Endodermal cell (in vitro differentiated cells): ENCODE data around the gene STK35. TPM values are rescaled to one million over a fixed set of nuclear protein-coding genes. Genes with fewer than 3 reads are reported as not detected.

Experiments
- DNase-seq: peaks from one replicate; pipeline ENCODE4 v3.0.0-alpha.2; 2017
- H3K27ac ChIP-seq: 2 replicates; pipeline ENCODE4 v1.5.1; 2013; ENCODE audit warnings: mild to moderate bottlenecking, low read depth, low read length, moderate library complexity
- H3K27me3 ChIP-seq: 2 replicates; pipeline ENCODE4 v1.6.1; 2013; ENCODE audit warnings: mild to moderate bottlenecking, low read length, moderate library complexity; ENCODE audit not compliant: insufficient read depth, control insufficient read depth, poor library complexity, severe bottlenecking
- H3K36me3 ChIP-seq: 2 replicates; pipeline ENCODE4 v1.7.0; 2013; ENCODE audit warnings: mild to moderate bottlenecking, low read length, moderate library complexity; ENCODE audit not compliant: control insufficient read depth, insufficient read depth
- H3K4me1 ChIP-seq: one replicate; pipeline ENCODE4 v1.7.0; 2013; ENCODE audit warnings: low read length; ENCODE audit not compliant: control insufficient read depth, insufficient read depth
- H3K4me3 ChIP-seq: 2 replicates; pipeline ENCODE4 v1.5.1; 2013; ENCODE audit warnings: mild to moderate bottlenecking, low read length, moderate library complexity
- H3K9ac ChIP-seq: 2 replicates; pipeline ENCODE4 v1.6.1; 2013; ENCODE audit warnings: mild to moderate bottlenecking, low read length, moderate library complexity; ENCODE audit not compliant: poor library complexity, severe bottlenecking; ENCODE audit errors: extremely low read depth
- H3K9me3 ChIP-seq: 2 replicates; pipeline ENCODE4 v1.6.1; 2013; ENCODE audit warnings: mild to moderate bottlenecking, low read length, moderate library complexity; ENCODE audit not compliant: control insufficient read depth
- H3K27ac Mint-ChIP-seq: 2 replicates; pipeline ENCODE4 v1.8.0; 2020; ENCODE audit warnings: mixed read lengths
- H3K27me3 Mint-ChIP-seq: 2 replicates; pipeline ENCODE4 v1.8.0; 2021; ENCODE audit warnings: mild to moderate bottlenecking, mixed read lengths; ENCODE audit not compliant: insufficient read depth
- H3K36me3 Mint-ChIP-seq: 2 replicates; pipeline ENCODE4 v1.8.0; 2020; ENCODE audit warnings: low read depth, mixed read lengths
- H3K4me1 Mint-ChIP-seq: 2 replicates; pipeline ENCODE4 v1.8.0; 2020; ENCODE audit warnings: mixed read lengths
- H3K4me3 Mint-ChIP-seq: 2 replicates; pipeline ENCODE4 v1.8.0; 2020; ENCODE audit warnings: mild to moderate bottlenecking, moderate library complexity, mixed read lengths
- H3K9me3 Mint-ChIP-seq: 2 replicates; pipeline ENCODE4 v1.8.0; 2020; ENCODE audit warnings: mild to moderate bottlenecking, mixed read lengths
- CTCF ChIP-seq: fragments of 200-600 bp; sonication (generic); conservative IDR thresholded peaks from 2 replicates; pipeline ENCODE4 v1.5.0; 2021; ENCODE audit warnings: antibody characterized with exemption, mild to moderate bottlenecking
- WGBS, 2 experiments: methylation state at CpG; one replicate each; pipeline versions ENCODE4 v1.1.5 to v1.1.7; 2013; ENCODE audit warnings: missing lambda C conversion rate in 2 of 2, mixed read lengths in 1 of 2; ENCODE audit not compliant: insufficient coverage in 1 of 2, insufficient read length in 1 of 2; 5-methylcytosine and 5-hydroxymethylcytosine counted together
- total RNA-seq, 2 donors: library from RNA; stranded (reverse); fragmentation: NEBNext Ultra II Directional in 1 of 2; extraction: Animal tissue kit (Norgen Biotek cat#: 25700) in 1 of 2; gene quantifications; 2 replicates in 1 of 2; 3 replicates in 1 of 2; pipeline ENCODE4 v1.2.1, GENCODE V29; 2021

STK35 gene
- total RNA-seq, 2 donors from 2014 or later = 44.0 to 46.3 TPM

GRCh38 chr20:2065099-2065498, 36.5 kb upstream of the STK35 start:
- Mint-ChIP-seq H3K36me3 (no peaks in the 10 kb centered on the region), H3K27me3 (peaks cover 22% of the 10 kb centered on the region), H3K27ac (no peak overlapping the region), H3K4me3 (no peak overlapping the region), H3K9me3 (no peaks in the 10 kb centered on the region), H3K4me1 (no peaks in the 10 kb centered on the region)
- Histone ChIP-seq H3K27me3 (peaks cover 32% of the 10 kb centered on the region), H3K9me3 (no peaks in the 10 kb centered on the region), H3K9ac (no peak overlapping the region), H3K36me3 (no peaks in the 10 kb centered on the region), H3K4me3 (no peak overlapping the region), H3K4me1 (no peaks in the 10 kb centered on the region), H3K27ac (no peak overlapping the region)
- 43 to 77% methylated on average over 2 to 3 of the region's 3 CpGs for WGBS, 2 experiments
- no peak for DNase-seq
- no peak for TF ChIP-seq CTCF

GRCh38 chr20:2066461-2067122, 35.0 kb upstream of the STK35 start:
- no peak overlapping the region for H3K4me3 Mint-ChIP-seq
- 78 to 92% methylated on average over 1 to 2 of the region's 2 CpGs for WGBS, 2 experiments
- no peaks in the 10 kb centered on the region for H3K36me3 Mint-ChIP-seq
- no peaks in the 10 kb centered on the region for H3K4me1 ChIP-seq
- DNase-seq = no peak
- H3K27me3 Mint-ChIP-seq = peaks cover 22% of the 10 kb centered on the region
- no peak overlapping the region for H3K27ac Mint-ChIP-seq
- no peak overlapping the region for H3K27ac ChIP-seq
- no peak for TF ChIP-seq CTCF
- H3K36me3 ChIP-seq = no peaks in the 10 kb centered on the region
- H3K4me1 Mint-ChIP-seq = no peaks in the 10 kb centered on the region
- peaks cover 32% of the 10 kb centered on the region for H3K27me3 ChIP-seq
- H3K4me3 ChIP-seq = no peak overlapping the region
- no peaks in the 10 kb centered on the region for H3K9me3 ChIP-seq
- H3K9ac ChIP-seq = no peak overlapping the region
- H3K9me3 Mint-ChIP-seq = peaks cover 1% of the 10 kb centered on the region

- H3K27me3 Mint-ChIP-seq = peaks cover 22% of the 10 kb centered on the region
- no peak for TF ChIP-seq CTCF
- H3K4me1 ChIP-seq = no peaks in the 10 kb centered on the region
- H3K9me3 ChIP-seq = no peaks in the 10 kb centered on the region
- no peak overlapping the region for H3K4me3 ChIP-seq
- peaks cover 16% of the 10 kb centered on the region for H3K27me3 ChIP-seq
- no peak for DNase-seq
- H3K4me3 Mint-ChIP-seq = no peak overlapping the region
- no peaks in the 10 kb centered on the region for H3K9me3 Mint-ChIP-seq
- no peak overlapping the region for H3K27ac ChIP-seq
- H3K36me3 ChIP-seq = no peaks in the 10 kb centered on the region
- H3K9ac ChIP-seq = no peak overlapping the region
- no peaks in the 10 kb centered on the region for H3K36me3 Mint-ChIP-seq
- WGBS, 2 experiments = 85 to 89% methylated on average over 3 to 4 of the region's 4 CpGs
- no peaks in the 10 kb centered on the region for H3K4me1 Mint-ChIP-seq
- H3K27ac Mint-ChIP-seq = no peak overlapping the region
These were observed 20.9 kb upstream of the STK35 start for GRCh38 chr20:2080532-2081224.
